Kidney epithelial cell (primary cell): ENCODE measurements around the gene PCMTD2. TPM values are rescaled to one million over a fixed set of nuclear protein-coding genes. Genes with fewer than 3 reads are reported as not detected.

Source experiments
- DNase-seq: peaks from one replicate; pipeline ENCODE4 v3.0.0-alpha.2; 2010; ENCODE audit warnings: low read depth
- H3K27me3 ChIP-seq: 2 replicates; pipeline ENCODE4 v1.6.0; 2011; ENCODE audit warnings: low read length; ENCODE audit not compliant: control insufficient read depth, insufficient read depth
- H3K36me3 ChIP-seq: 2 replicates; pipeline ENCODE4 v1.5.1; 2011; ENCODE audit warnings: low read length; ENCODE audit not compliant: control insufficient read depth, insufficient read depth
- H3K4me3 ChIP-seq: 2 replicates; pipeline ENCODE4 v1.5.1; 2011; ENCODE audit warnings: low read depth, mild to moderate bottlenecking, control low read depth, low read length
- CTCF ChIP-seq: IDR thresholded peaks from 2 replicates; pipeline ENCODE4 v1.5.1; 2011; ENCODE audit warnings: mild to moderate bottlenecking, moderate library complexity, low read length, control low read depth, inconsistent platforms; ENCODE audit not compliant: insufficient read depth, poor library complexity, severe bottlenecking
- total RNA-seq: library from RNA; depleted of rRNA; stranded (reverse); fragments of >200 nt; gene quantifications from 2 replicates; pipeline ENCODE4 v1.2.3, GENCODE V29; 2015

Gene PCMTD2
- total RNA-seq, 1 donor from 2014 or later = 53.8 TPM

- Histone ChIP-seq H3K4me3 (peak overlapping the region; percentile 58), H3K27me3 (no peaks in the 10 kb centered on the region), H3K36me3 (no peaks in the 10 kb centered on the region)
- no peak for TF ChIP-seq CTCF
- DNase-seq = no peak
Observed at GRCh38 chr20:64256282-64256935, 861 bp downstream of the PCMTD2 start.

GRCh38 chr20:64257107-64257757 is 1.7 kb downstream of the PCMTD2 start:
- no peak for TF ChIP-seq CTCF
- no peak overlapping the region for H3K4me3 ChIP-seq
- no peaks in the 10 kb centered on the region for H3K36me3 ChIP-seq
- DNase-seq = no peak
- H3K27me3 ChIP-seq = no peaks in the 10 kb centered on the region

- no peaks in the 10 kb centered on the region for H3K27me3 ChIP-seq
- DNase-seq = no peak
- TF ChIP-seq CTCF = no peak
Observed at GRCh38 chr20:64258071-64258823, 2.7 kb downstream of the PCMTD2 start.

GRCh38 chr20:64260239-64260638 is 4.7 kb downstream of the PCMTD2 start:
- no peak overlapping the region for H3K4me3 ChIP-seq
- no peak for TF ChIP-seq CTCF
- no peaks in the 10 kb centered on the region for H3K36me3 ChIP-seq
- no peak for DNase-seq
- no peaks in the 10 kb centered on the region for H3K27me3 ChIP-seq

More at GRCh38 chr20:64258071-64258823, 2.7 kb downstream of the PCMTD2 start:
- Histone ChIP-seq H3K36me3 (no peaks in the 10 kb centered on the region), H3K4me3 (no peak overlapping the region)

- no peak for DNase-seq
- H3K4me3 ChIP-seq = no peak overlapping the region
Observed at GRCh38 chr20:64261138-64261537, 5.6 kb downstream of the PCMTD2 start.

More at GRCh38 chr20:64261138-64261537, 5.6 kb downstream of the PCMTD2 start:
- no peak for TF ChIP-seq CTCF
- Histone ChIP-seq H3K36me3 (no peaks in the 10 kb centered on the region), H3K27me3 (no peaks in the 10 kb centered on the region)
